Measurements from ENCODE around the gene TET3.

GRCh38 chr2:74004212-74005182, 19.8 kb downstream of the TET3 start:
- TF ChIP-seq TAF1 (IDR thresholded peaks at IDR 0.05; ENCODE audit: borderline replicate concordance, low read depth, low read length) (no peak), POLR2A (IDR thresholded peaks at IDR 0.05; ENCODE audit: low read depth, low read length) (no peak)
